DOHH2 (cell line): Measurements from ENCODE around the gene BAX.
A peak's percentile ranks its signal among the peaks of the same experiment; 100 is the strongest.

Source experiments
- H3F3A ChIP-seq: fragments of 200-600 bp; sonication (generic), shearing (Covaris generic); 2 replicates; pipeline ENCODE4 v1.6.0; 2016; ENCODE audit warnings: antibody characterized with exemption, mild to moderate bottlenecking; ENCODE audit not compliant: control insufficient read depth, insufficient read depth
- H3K27ac ChIP-seq: fragments of 200-600 bp; sonication (generic); 2 replicates; pipeline ENCODE4 v1.5.1; 2014; ENCODE audit warnings: low read depth, mild to moderate bottlenecking, low read length, moderate library complexity
- H3K27me3 ChIP-seq: fragments of 200-600 bp; sonication (generic); 2 replicates; pipeline ENCODE4 v1.6.1; 2014; ENCODE audit warnings: mild to moderate bottlenecking, low read length, mixed read lengths; ENCODE audit not compliant: control insufficient read depth
- H3K36me3 ChIP-seq: fragments of 200-600 bp; sonication (generic); 2 replicates; pipeline ENCODE4 v1.6.1; 2014; ENCODE audit warnings: mild to moderate bottlenecking, low read length, moderate library complexity, mixed read lengths; ENCODE audit not compliant: control insufficient read depth
- H3K4me1 ChIP-seq: fragments of 200-600 bp; sonication (generic); 2 replicates; pipeline ENCODE4 v1.6.1; 2014; ENCODE audit warnings: mild to moderate bottlenecking, low read length, mixed read lengths; ENCODE audit not compliant: control insufficient read depth
- H3K4me2 ChIP-seq: fragments of 200-600 bp; sonication (generic); 2 replicates; pipeline ENCODE4 v1.6.0; 2014; ENCODE audit warnings: mild to moderate bottlenecking, low read length, moderate library complexity
- H3K4me3 ChIP-seq: fragments of 200-600 bp; sonication (generic); 2 replicates; pipeline ENCODE4 v1.5.1; 2014; ENCODE audit warnings: mild to moderate bottlenecking, low read length, mixed read lengths
- H3K79me2 ChIP-seq: fragments of 200-600 bp; sonication (generic); 2 replicates; pipeline ENCODE4 v1.6.1; 2014; ENCODE audit warnings: mild to moderate bottlenecking, low read length, mixed read lengths; ENCODE audit not compliant: control insufficient read depth
- H3K9me2 ChIP-seq: fragments of 200-600 bp; sonication (generic); replicated peaks from 2 replicates; pipeline ENCODE4 v1.6.1; 2014; ENCODE audit warnings: mild to moderate bottlenecking, low read length, mixed read lengths; ENCODE audit not compliant: control insufficient read depth
- H3K9me3 ChIP-seq: fragments of 200-600 bp; sonication (generic); 2 replicates; pipeline ENCODE4 v1.6.1; 2014; ENCODE audit warnings: antibody characterized with exemption, low read length, mixed read lengths; ENCODE audit not compliant: control insufficient read depth, insufficient read depth
- H4K20me1 ChIP-seq: fragments of 200-600 bp; sonication (generic); 2 replicates; pipeline ENCODE4 v1.6.0; 2014; ENCODE audit warnings: low read depth, mild to moderate bottlenecking, antibody characterized with exemption, low read length, moderate library complexity; ENCODE audit not compliant: control insufficient read depth, insufficient read depth
- CTCF ChIP-seq: fragments of 200-600 bp; sonication (generic); IDR thresholded peaks from one replicate; pipeline ENCODE4 v1.5.1; 2014; ENCODE audit warnings: antibody characterized with exemption, mild to moderate bottlenecking, low read depth, low read length; ENCODE audit not compliant: poor library complexity, severe bottlenecking
- EZH2phosphoT487 ChIP-seq: fragments of 200-600 bp; sonication (generic); IDR thresholded peaks from 2 replicates; pipeline ENCODE4 v1.6.1; 2017; ENCODE audit warnings: borderline replicate concordance, mild to moderate bottlenecking, antibody characterized with exemption, low read length, moderate library complexity, mixed read lengths

The BAX gene

GRCh38 chr19:48928164-48929025 is 26.3 kb upstream of the BAX start:
- Histone ChIP-seq H3K9me2 (no peaks in the 10 kb centered on the region), H3K4me3 (no peak overlapping the region), H3K4me2 (no peak overlapping the region), H3K4me1 (peaks cover 7% of the 10 kb centered on the region), H3K27me3 (peaks cover 3% of the 10 kb centered on the region; the same call in 1 of the 2 replicates), H4K20me1 (no peaks in the 10 kb centered on the region), H3K9me3 (no peaks in the 10 kb centered on the region), H3F3A (peaks cover 8% of the 10 kb centered on the region), H3K79me2 (no peaks in the 10 kb centered on the region), H3K27ac (no peak overlapping the region), H3K36me3 (no peaks in the 10 kb centered on the region)
- TF ChIP-seq CTCF (no peak), EZH2phosphoT487 (no peak)

GRCh38 chr19:48933382-48933932 is 21.2 kb upstream of the BAX start, which contains the start of gene DHDH:
Gene DHDH, plus strand, starts transcription at chr19:48933699. Its CDS starts 23 bp downstream, at chr19:48933722.
- H3K9me2 ChIP-seq, result no peaks in the 10 kb centered on the region
- no peak within 1 kb of the TSS for H3K27ac ChIP-seq
- TF ChIP-seq EZH2phosphoT487 (no peak), CTCF (no peak)
- H3K27me3 ChIP-seq, result peaks cover 3% of the 10 kb centered on the region; the same call in 1 of the 2 replicates
- peak within 1 kb of the TSS; percentile 79 for H3K4me3 ChIP-seq
- peaks cover 10% of the 10 kb centered on the region for H3F3A ChIP-seq
- no peaks in the 10 kb centered on the region for H3K36me3 ChIP-seq
- no peaks in the 10 kb centered on the region for H3K9me3 ChIP-seq
- peak within 1 kb of the TSS; percentile 95 for H3K4me2 ChIP-seq
- H3K79me2 ChIP-seq, result no peaks in the 10 kb centered on the region
- H4K20me1 ChIP-seq, result no peaks in the 10 kb centered on the region
- peaks cover 15% of the 10 kb centered on the region for H3K4me1 ChIP-seq

- Histone ChIP-seq H4K20me1 (no peaks in the 10 kb centered on the region), H3K36me3 (no peaks in the 10 kb centered on the region), H3K27ac (no peak overlapping the region), H3F3A (peaks cover 10% of the 10 kb centered on the region), H3K4me3 (no peak overlapping the region), H3K9me2 (no peaks in the 10 kb centered on the region), H3K79me2 (no peaks in the 10 kb centered on the region), H3K4me1 (peaks cover 15% of the 10 kb centered on the region), H3K9me3 (no peaks in the 10 kb centered on the region), H3K4me2 (no peak overlapping the region), H3K27me3 (peaks cover 3% of the 10 kb centered on the region; the same call in 1 of the 2 replicates)
- no peak for TF ChIP-seq EZH2phosphoT487
- TF ChIP-seq CTCF, result no peak
Measured at GRCh38 chr19:48934837-48935236, 19.8 kb upstream of the BAX start.
